ENCODE results near the gene KLHL17. TPM values are rescaled to one million over a fixed set of nuclear protein-coding genes. Genes with fewer than 3 reads are reported as not detected.

Gene KLHL17
- total RNA-seq, 1 experiment from 2014 or later: 15.1 TPM

GRCh38 chr1:962381-963300 lies 2.3 kb downstream of the KLHL17 start:
- Histone ChIP-seq H3K27ac (no peak overlapping the region), H3K9me3 (replicated peaks) (no peaks in the 10 kb centered on the region), H3K4me3 (no peak overlapping the region), H3K36me3 (no peaks in the 10 kb centered on the region), H3K4me1 (peaks cover 5% of the 10 kb centered on the region; the same call in 1 of the 2 replicates), H3K27me3 (no peaks in the 10 kb centered on the region)
- DNase-seq: no peak

GRCh38 chr1:963301-963651 lies 2.9 kb downstream of the KLHL17 start:
- Histone ChIP-seq H3K27ac (no peak overlapping the region), H3K4me3 (no peak overlapping the region), H3K9me3 (replicated peaks) (no peaks in the 10 kb centered on the region), H3K36me3 (no peaks in the 10 kb centered on the region), H3K27me3 (no peaks in the 10 kb centered on the region), H3K4me1 (no peaks in the 10 kb centered on the region)
- DNase-seq: no peak

GRCh38 chr1:963746-964525 lies 3.6 kb downstream of the KLHL17 start:
- DNase-seq: no peak
- H3K4me1 ChIP-seq: no peaks in the 10 kb centered on the region
- no peaks in the 10 kb centered on the region for H3K36me3 ChIP-seq
- no peak overlapping the region for H3K27ac ChIP-seq
- H3K9me3 ChIP-seq (replicated peaks): no peaks in the 10 kb centered on the region
- no peaks in the 10 kb centered on the region for H3K27me3 ChIP-seq
- no peak overlapping the region for H3K4me3 ChIP-seq

GRCh38 chr1:964691-965525 lies 4.5 kb downstream of the KLHL17 start:
- Histone ChIP-seq H3K4me1 (no peaks in the 10 kb centered on the region), H3K27ac (no peak overlapping the region), H3K27me3 (no peaks in the 10 kb centered on the region), H3K36me3 (no peaks in the 10 kb centered on the region), H3K9me3 (replicated peaks) (no peaks in the 10 kb centered on the region), H3K4me3 (no peak overlapping the region)
- no peak for DNase-seq

GRCh38 chr1:965526-966134 lies 5.2 kb downstream of the KLHL17 start:
- H3K27ac ChIP-seq: no peak overlapping the region
- H3K4me3 ChIP-seq: no peak overlapping the region

GRCh38 chr1:966135-966703 lies 5.8 kb downstream of the KLHL17 start, which contains the start of gene PLEKHN1:
Gene PLEKHN1, plus strand, starts transcription at chr1:966482. Its CDS starts 50 bp downstream, at chr1:966532.
- no peaks in the 10 kb centered on the region for H3K27me3 ChIP-seq
- no peaks in the 10 kb centered on the region for H3K4me1 ChIP-seq
- no peaks in the 10 kb centered on the region for H3K9me3 ChIP-seq (replicated peaks)
- H3K4me3 ChIP-seq: peak within 1 kb of the TSS; percentile 48
- no peak for DNase-seq
- no peaks in the 10 kb centered on the region for H3K36me3 ChIP-seq
- no peak within 1 kb of the TSS for H3K27ac ChIP-seq

More at GRCh38 chr1:965526-966134, 5.2 kb downstream of the KLHL17 start:
- no peak for DNase-seq
- no peaks in the 10 kb centered on the region for H3K27me3 ChIP-seq
- H3K4me1 ChIP-seq: no peaks in the 10 kb centered on the region
- no peaks in the 10 kb centered on the region for H3K36me3 ChIP-seq
- no peaks in the 10 kb centered on the region for H3K9me3 ChIP-seq (replicated peaks)

- Histone ChIP-seq H3K27ac (no peak overlapping the region), H3K9me3 (replicated peaks) (no peaks in the 10 kb centered on the region), H3K27me3 (no peaks in the 10 kb centered on the region), H3K4me1 (no peaks in the 10 kb centered on the region), H3K4me3 (peak overlapping the region; percentile 48), H3K36me3 (no peaks in the 10 kb centered on the region)
- DNase-seq: peak; percentile 38 to 39
These were observed 6.4 kb downstream of the KLHL17 start for GRCh38 chr1:966704-967300.

GRCh38 chr1:967466-968343 lies 7.3 kb downstream of the KLHL17 start:
- no peaks in the 10 kb centered on the region for H3K4me1 ChIP-seq
- no peak for DNase-seq
- no peak overlapping the region for H3K27ac ChIP-seq
- no peak overlapping the region for H3K4me3 ChIP-seq
- no peaks in the 10 kb centered on the region for H3K36me3 ChIP-seq
- H3K27me3 ChIP-seq: no peaks in the 10 kb centered on the region
- no peaks in the 10 kb centered on the region for H3K9me3 ChIP-seq (replicated peaks)

GRCh38 chr1:969260-969855 lies 9.0 kb downstream of the KLHL17 start:
- Histone ChIP-seq H3K9me3 (replicated peaks) (no peaks in the 10 kb centered on the region), H3K4me1 (no peaks in the 10 kb centered on the region), H3K4me3 (no peak overlapping the region), H3K27me3 (no peaks in the 10 kb centered on the region), H3K36me3 (no peaks in the 10 kb centered on the region), H3K27ac (no peak overlapping the region)
- no peak for DNase-seq

GRCh38 chr1:970242-970972 lies 10.0 kb downstream of the KLHL17 start:
- Histone ChIP-seq H3K36me3 (no peaks in the 10 kb centered on the region), H3K27me3 (peaks cover 3% of the 10 kb centered on the region; the same call in 1 of the 2 replicates), H3K4me3 (no peak overlapping the region), H3K27ac (no peak overlapping the region), H3K9me3 (replicated peaks) (no peaks in the 10 kb centered on the region), H3K4me1 (no peaks in the 10 kb centered on the region)
- no peak for DNase-seq

GRCh38 chr1:970973-971730 lies 10.8 kb downstream of the KLHL17 start:
- Histone ChIP-seq H3K4me3 (no peak overlapping the region), H3K27ac (no peak overlapping the region), H3K36me3 (no peaks in the 10 kb centered on the region), H3K27me3 (peaks cover 3% of the 10 kb centered on the region; the same call in 1 of the 2 replicates), H3K9me3 (replicated peaks) (no peaks in the 10 kb centered on the region), H3K4me1 (no peaks in the 10 kb centered on the region; the same call in 1 of the 2 replicates)
- DNase-seq: no peak

Data from SJCRH30 (cell line).